NCI-H1092 (cell line): Measurements from ENCODE around the gene RIPOR3.
"Not testable (repeated sequence)": the region's sequence is repeated elsewhere in the genome, so short reads cannot be mapped to it uniquely, and the experiment has no call there.

Experiments
- DNase-seq: peaks from one replicate; lab custom pipeline; 2025; lab: John Stamatoyannopoulos, UW

Gene RIPOR3

GRCh38 chr20:50680105-50680960, 11.0 kb downstream of the RIPOR3 start:
- DNase-seq, result no peak

- no peak for DNase-seq
Observed at GRCh38 chr20:50679753-50680104, 11.6 kb downstream of the RIPOR3 start.

- no peak for DNase-seq
Observed at GRCh38 chr20:50678169-50678898, 13.0 kb downstream of the RIPOR3 start.

GRCh38 chr20:50676858-50677257, 14.5 kb downstream of the RIPOR3 start:
- no peak for DNase-seq

- DNase-seq, result not testable (repeated sequence)
Observed at GRCh38 chr20:50676377-50676731, 15.0 kb downstream of the RIPOR3 start.

- no peak for DNase-seq
Observed at GRCh38 chr20:50675671-50676376, 15.5 kb downstream of the RIPOR3 start.

- no peak for DNase-seq
Observed at GRCh38 chr20:50674138-50674825, 17.1 kb downstream of the RIPOR3 start.

GRCh38 chr20:50673466-50674137, 17.7 kb downstream of the RIPOR3 start:
- DNase-seq, result no peak

GRCh38 chr20:50673146-50673465, 18.2 kb downstream of the RIPOR3 start:
- DNase-seq, result no peak

- no peak for DNase-seq
Observed at GRCh38 chr20:50672400-50673145, 18.8 kb downstream of the RIPOR3 start.

GRCh38 chr20:50671626-50672025, 19.7 kb downstream of the RIPOR3 start:
- DNase-seq, result no peak

GRCh38 chr20:50671010-50671409, 20.3 kb downstream of the RIPOR3 start:
- DNase-seq, result not testable (repeated sequence)

GRCh38 chr20:50670126-50670862, 21.0 kb downstream of the RIPOR3 start:
- DNase-seq, result no peak

GRCh38 chr20:50668798-50669197, 22.5 kb downstream of the RIPOR3 start:
- DNase-seq, result no peak

- no peak for DNase-seq
Observed at GRCh38 chr20:50668326-50668725, 23.0 kb downstream of the RIPOR3 start.

GRCh38 chr20:50666709-50667298, 24.5 kb downstream of the RIPOR3 start:
- no peak for DNase-seq

GRCh38 chr20:50664254-50664653, 27.1 kb downstream of the RIPOR3 start:
- DNase-seq, result no peak

- DNase-seq, result peak; percentile 29
Observed at GRCh38 chr20:50663095-50663821, 28.1 kb downstream of the RIPOR3 start.

- DNase-seq, result no peak
Observed at GRCh38 chr20:50659975-50660670, 31.2 kb downstream of the RIPOR3 start.
